Measurements from ENCODE around the gene SHISA5.

DNA sequence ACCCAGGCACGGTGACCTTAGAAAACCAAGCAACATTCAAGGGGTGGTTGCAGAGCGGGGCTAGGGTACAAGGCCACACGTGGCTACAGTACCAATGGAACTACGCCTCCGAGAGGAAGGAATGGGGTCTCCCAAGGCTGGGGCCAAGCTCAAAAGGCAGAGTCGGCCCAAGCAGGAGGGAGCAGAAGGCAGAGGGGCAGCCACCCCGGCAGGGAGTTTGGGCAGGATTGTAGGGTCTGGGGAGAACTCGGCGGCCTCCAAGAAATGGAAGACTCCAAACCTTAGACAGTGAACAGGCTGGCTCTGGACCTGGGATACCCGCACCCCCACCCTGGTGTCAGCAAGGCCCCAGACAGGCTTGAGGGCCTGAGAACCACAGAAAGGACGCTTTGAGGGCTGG is 28.8 kb downstream of the SHISA5 start:
- no peak for TF ChIP-seq EZH2 (IDR thresholded peaks at IDR 0.05; ENCODE audit: borderline replicate concordance)
- TF ChIP-seq, protein P1, sequence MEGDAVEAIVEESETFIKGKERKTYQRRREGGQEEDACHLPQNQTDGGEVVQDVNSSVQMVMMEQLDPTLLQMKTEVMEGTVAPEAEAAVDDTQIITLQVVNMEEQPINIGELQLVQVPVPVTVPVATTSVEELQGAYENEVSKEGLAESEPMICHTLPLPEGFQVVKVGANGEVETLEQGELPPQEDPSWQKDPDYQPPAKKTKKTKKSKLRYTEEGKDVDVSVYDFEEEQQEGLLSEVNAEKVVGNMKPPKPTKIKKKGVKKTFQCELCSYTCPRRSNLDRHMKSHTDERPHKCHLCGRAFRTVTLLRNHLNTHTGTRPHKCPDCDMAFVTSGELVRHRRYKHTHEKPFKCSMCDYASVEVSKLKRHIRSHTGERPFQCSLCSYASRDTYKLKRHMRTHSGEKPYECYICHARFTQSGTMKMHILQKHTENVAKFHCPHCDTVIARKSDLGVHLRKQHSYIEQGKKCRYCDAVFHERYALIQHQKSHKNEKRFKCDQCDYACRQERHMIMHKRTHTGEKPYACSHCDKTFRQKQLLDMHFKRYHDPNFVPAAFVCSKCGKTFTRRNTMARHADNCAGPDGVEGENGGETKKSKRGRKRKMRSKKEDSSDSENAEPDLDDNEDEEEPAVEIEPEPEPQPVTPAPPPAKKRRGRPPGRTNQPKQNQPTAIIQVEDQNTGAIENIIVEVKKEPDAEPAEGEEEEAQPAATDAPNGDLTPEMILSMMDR (IDR thresholded peaks at IDR 0.05; ENCODE audit: poor library complexity), result no peak
